Fibroblast of skin of back (primary cell): Measurements from ENCODE around the gene ALPK1.
"Not testable (repeated sequence)": the region's sequence is repeated elsewhere in the genome, so short reads cannot be mapped to it uniquely, and the experiment has no call there.

Source experiments
- DNase-seq: peaks from one replicate; pipeline ENCODE4 v3.0.0-alpha.2; 2013

ALPK1 gene

GRCh38 chr4:112284662-112285411 lies 12.3 kb upstream of the ALPK1 start:
- DNase-seq = peak; percentile 8

DNA sequence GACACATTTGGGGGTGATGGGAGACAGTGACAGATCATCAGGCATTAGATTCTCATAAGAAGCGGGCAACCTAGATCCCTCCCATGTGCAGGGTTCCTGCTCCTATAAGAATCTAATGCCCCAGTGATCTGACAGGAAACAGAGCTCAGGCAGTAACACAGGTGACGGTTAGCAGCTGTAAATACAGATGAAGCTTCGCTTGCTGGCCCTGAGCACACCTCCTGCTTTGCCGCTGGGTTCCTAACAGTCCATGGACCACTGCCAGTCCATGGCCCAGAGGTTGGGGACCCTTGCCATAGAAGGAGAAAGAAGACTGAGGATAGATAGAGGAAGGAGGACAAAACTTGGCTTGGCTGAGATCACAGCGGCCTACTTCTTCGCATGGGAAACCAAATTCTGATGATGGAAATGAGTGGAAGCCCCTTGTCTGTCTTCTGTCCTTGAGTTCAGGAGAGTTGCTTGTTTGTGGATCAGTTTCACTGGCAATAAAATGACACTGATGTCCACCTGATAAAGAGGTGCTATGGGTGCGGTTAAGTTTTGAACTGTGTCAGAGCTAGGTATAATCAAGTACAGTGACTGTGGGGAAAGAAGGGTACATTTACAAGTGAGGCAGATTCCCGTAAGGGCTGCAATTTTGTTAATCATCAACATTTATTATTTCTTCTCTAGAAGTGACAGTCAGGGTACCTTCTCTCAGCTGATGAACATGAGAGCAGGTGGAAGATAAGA lies 9.7 kb upstream of the ALPK1 start:
- no peak for DNase-seq

GRCh38 chr4:112288455-112288854 lies 8.7 kb upstream of the ALPK1 start:
- DNase-seq = no peak

GRCh38 chr4:112289407-112290253 lies 7.5 kb upstream of the ALPK1 start:
- no peak for DNase-seq

DNA sequence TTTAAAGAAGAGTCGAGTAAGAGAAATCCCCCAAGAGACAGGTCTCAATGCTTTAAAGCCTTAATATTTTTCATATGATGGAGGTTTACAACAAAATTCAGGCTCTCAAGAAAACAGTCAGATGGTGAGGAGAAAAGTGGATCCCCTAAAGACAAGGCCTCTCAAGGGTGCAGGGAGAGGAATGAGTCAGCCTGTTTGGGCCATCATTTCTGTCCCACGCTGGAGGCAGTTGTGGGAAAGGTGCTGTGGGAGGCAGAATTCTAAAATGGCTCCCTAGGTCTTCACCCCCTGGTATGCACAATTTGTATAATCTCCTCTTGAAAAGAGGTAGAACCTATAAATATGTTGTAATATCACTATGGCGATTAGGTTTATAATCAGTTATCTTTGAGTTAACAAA lies 6.8 kb upstream of the ALPK1 start:
- DNase-seq = no peak

GRCh38 chr4:112299721-112300120 lies 2.6 kb downstream of the ALPK1 start:
- no peak for DNase-seq

- no peak for DNase-seq
These were observed 5.4 kb downstream of the ALPK1 start for GRCh38 chr4:112302320-112303274.

GRCh38 chr4:112305477-112305876 lies 8.3 kb downstream of the ALPK1 start:
- not testable (repeated sequence) for DNase-seq

GRCh38 chr4:112309263-112309791 lies 12.2 kb downstream of the ALPK1 start:
- DNase-seq = peak; percentile 28

DNA sequence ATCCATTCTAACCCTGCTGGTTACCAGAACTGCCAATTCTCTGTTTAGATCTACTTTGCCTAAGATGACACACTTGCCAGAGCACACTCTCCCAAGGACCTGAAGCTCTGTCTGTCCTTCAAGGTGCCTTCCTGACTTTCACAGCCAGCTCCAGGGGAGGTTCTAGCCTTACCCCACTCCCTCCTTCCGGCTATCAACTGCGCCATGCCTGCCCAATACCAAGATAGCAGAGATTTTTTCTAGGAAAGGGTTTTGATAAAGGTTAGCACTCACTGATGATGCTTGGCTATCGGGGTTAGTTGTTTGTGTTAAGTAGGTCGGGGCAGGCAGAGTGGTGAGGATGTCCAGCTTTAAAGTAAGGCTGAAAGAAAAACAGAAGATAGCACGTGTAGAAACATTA lies 14.3 kb downstream of the ALPK1 start:
- no peak for DNase-seq

- no peak for DNase-seq
These were observed 15.6 kb downstream of the ALPK1 start for GRCh38 chr4:112312610-112313239.

DNA sequence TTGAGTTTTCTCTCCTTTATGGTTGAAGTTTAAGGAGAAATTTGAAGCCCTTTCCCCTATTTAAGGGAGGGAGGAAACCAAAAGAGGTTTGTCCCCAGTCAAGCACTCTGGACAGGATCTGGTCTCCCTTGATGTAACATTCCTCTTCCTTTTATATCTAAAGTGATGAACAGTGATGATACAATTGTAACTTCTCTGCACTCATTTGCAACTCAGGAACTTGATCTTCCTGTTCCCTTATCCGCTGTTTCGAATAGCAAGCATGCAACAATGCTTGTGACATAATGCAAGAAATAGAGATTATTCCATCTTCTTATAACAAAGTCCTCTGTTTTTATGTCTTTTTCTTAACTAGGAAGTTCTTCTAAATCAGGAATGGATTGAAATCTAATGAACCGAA lies 18.3 kb downstream of the ALPK1 start:
- no peak for DNase-seq

- DNase-seq = peak; percentile 3
These were observed 19.2 kb downstream of the ALPK1 start for GRCh38 chr4:112316360-112316759.

DNA sequence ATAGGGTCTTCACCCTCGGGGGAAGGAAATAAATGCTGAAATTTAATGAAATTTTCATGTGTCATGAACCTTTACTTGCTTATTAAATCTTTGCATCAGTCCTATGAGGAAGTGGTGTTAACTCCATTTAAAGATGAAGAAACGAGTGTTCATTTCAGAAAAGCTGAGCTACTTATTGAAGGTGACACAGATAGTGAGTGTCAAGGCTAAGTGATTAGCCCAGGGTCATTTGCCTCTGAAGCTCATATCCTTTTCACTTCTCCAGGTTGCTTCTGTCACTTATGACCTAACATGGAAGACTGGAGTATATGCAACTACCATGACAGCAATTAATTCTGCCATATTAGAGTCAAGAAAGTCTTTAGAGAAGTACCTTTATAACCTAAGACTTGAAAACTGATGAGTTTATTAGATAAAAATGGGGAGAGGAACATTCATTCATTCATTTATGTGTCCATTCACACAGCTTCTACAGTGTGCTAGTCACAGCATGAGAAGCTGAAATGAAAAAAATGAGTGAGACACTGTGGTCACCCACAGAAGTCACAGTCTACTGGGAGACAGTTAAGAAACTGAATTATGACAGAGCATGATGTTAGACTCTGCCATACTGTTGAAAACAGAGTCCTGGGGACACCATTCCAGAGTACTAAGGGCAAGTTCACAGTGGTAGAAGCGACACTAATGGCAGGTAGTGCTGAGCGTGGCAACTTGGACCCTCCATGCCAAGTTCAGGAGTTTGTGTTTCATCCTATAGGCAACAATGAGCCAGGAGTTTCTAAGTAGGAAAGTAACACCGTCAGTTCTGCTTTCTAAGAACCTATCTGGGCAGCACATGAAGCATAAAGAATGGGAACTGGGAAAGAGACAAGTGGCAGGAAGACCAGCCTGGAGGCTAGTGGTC lies 21.3 kb downstream of the ALPK1 start:
- DNase-seq = no peak

- DNase-seq = peak; percentile 51
These were observed 24.9 kb downstream of the ALPK1 start for GRCh38 chr4:112321776-112322684.

- no peak for DNase-seq
These were observed 25.7 kb downstream of the ALPK1 start for GRCh38 chr4:112322866-112323265.

DNA sequence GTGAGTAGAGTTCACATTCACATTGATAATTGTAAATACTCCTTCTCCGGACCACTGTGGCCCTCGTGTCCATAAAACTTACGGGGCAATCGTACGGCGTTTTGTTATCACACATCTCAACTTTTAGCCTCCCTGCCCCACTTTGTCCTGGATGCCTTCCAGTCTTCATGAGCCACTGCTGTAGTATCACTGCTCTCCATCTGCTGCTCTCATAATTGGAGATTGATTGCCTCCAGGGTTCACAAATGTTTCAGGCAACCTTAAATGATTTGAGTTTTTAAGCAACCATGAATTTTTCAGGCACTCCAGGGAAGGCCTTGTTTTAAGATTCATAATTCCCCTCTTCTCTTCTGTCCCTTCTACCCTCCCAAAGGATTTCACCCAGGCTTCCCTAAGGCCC lies 28.4 kb downstream of the ALPK1 start:
- no peak for DNase-seq

DNA sequence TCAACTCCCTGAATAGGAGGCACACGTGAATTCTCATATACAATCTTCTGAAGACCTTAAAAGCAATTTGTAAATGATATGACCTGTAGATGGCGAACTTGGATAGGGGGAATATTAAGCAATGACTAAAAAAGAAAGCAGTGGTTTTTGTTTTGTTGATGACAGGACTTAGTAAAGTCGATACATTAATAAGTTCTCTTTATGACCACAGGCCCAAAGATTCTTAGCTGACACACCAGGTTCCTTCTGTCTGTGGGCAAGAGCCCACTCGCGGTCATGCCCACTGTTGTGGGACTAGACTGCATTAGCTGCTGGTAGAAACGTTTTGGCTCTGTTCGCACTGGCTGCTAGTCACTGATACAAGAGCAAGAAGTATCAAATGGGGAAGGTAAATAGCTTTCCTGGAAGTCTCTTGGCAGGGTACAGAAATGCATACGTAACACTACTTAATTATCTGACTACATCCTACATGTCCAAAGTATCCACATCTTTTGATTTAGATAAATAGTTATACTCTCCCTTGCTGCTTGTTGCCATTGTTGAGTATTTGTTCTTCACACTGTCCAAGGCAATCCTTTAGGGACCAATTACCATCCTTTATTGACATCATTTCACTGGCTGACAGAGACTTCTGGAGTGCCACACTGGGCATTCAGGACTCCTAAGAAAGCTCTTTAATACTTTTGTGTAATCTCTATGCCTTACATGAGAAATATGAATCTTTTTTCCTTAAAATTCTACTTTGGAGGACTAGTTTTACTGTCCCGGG lies 31.0 kb downstream of the ALPK1 start:
- peak; percentile 52 for DNase-seq
